PC-9 (cell line): ENCODE data around the gene KCNF1.

Experiments
- CTCF ChIP-seq: fragments of 200-600 bp; sonication (generic); conservative IDR thresholded peaks from 2 replicates; pipeline ENCODE4 v1.6.1; 2017; ENCODE audit warnings: mixed run types, antibody characterized with exemption, mild to moderate bottlenecking, moderate library complexity
- EZH2 ChIP-seq: fragments of 200-600 bp; sonication (generic); IDR thresholded peaks from 2 replicates; pipeline ENCODE4 v1.8.0; 2017; ENCODE audit warnings: antibody characterized with exemption, low read depth

GRCh38 chr2:10923965-10924364 is 12.2 kb downstream of the KCNF1 start:
- TF ChIP-seq CTCF: no peak
- no peak for TF ChIP-seq EZH2
